HepG2 (cell line): Measurements from ENCODE around the gene GPR143. TPM values are rescaled to one million over a fixed set of nuclear protein-coding genes. Genes with fewer than 3 reads are reported as not detected.

Source experiments
- ATAC-seq: fragments of 200-7000 bp; cut with Tn5 transposase; 3 replicates; pipeline ENCODE4 v1.9.1; 2020; ENCODE audit warnings: mild to moderate bottlenecking, moderate library complexity
- BruUV-seq: library from RNA; stranded (reverse); fragments of 400-500 nt; replicated peaks from 2 replicates; lab custom pipeline; 2021; lab: Mats Ljungman, UMichigan
- CTCF ChIA-PET: fragments of 300-600 bp; formaldehyde crosslinking; extraction: SDS; loops from one replicate; lab custom pipeline; 2021; ENCODE audit warnings: low total read pairs, inconsistent platforms, low intra/inter-chr PET ratio; lab: Yijun Ruan, JAX
- POLR2A ChIA-PET: fragments of 350-600 bp; sonication (Branson Sonifier 250); formaldehyde crosslinking; loops from one replicate; lab custom pipeline; 2020; ENCODE audit warnings: antibody characterized with exemption, inconsistent platforms; lab: Yijun Ruan, JAX
- DNase-seq: peaks from one replicate; pipeline ENCODE4 v3.0.0-alpha.2; 2015; ENCODE audit warnings: low spot score
- FAIRE-seq: peaks from 3 replicates; lab custom pipeline; 2011; peaks lifted over from hg19 to GRCh38; lab: Jason Lieb, UNC
- H2AFZ ChIP-seq: one replicate; pipeline ENCODE4 v1.6.1; 2011; ENCODE audit warnings: low read length, inconsistent platforms
- H3K27ac ChIP-seq: fragments of 300-600 bp; 3 replicates; pipeline ENCODE4 v1.8.0; 2011; ENCODE audit warnings: mixed run types, mild to moderate bottlenecking, mixed read lengths, low read length, inconsistent platforms; ENCODE audit not compliant: insufficient read depth; ENCODE audit errors: extremely low read length
- H3K27me3 ChIP-seq, 2 experiments: fragments of 200-600 bp in 1 of 2; 2 replicates in 1 of 2; 3 replicates in 1 of 2; pipeline versions ENCODE4 v1.6.0 to v1.8.0; 2011; ENCODE audit warnings: low read length in 2 of 2, mild to moderate bottlenecking in 2 of 2, moderate library complexity in 2 of 2, inconsistent platforms in 1 of 2; ENCODE audit not compliant: insufficient read depth in 2 of 2, control insufficient read depth in 1 of 2
- H3K36me3 ChIP-seq, 2 experiments: fragments of 200-600 bp in 1 of 2; replicated peaks in 1 of 2; 2 replicates in 1 of 2; 3 replicates in 1 of 2; pipeline versions ENCODE4 v1.5.1 to v1.8.0; 2011; ENCODE audit warnings: low read length in 2 of 2, inconsistent platforms in 1 of 2; ENCODE audit not compliant: insufficient read depth in 2 of 2, control insufficient read depth in 1 of 2
- H3K4me1 ChIP-seq: 2 replicates; pipeline ENCODE4 v1.5.1; 2012; ENCODE audit warnings: low read length, inconsistent platforms; ENCODE audit not compliant: insufficient read depth
- H3K4me2 ChIP-seq: 2 replicates; pipeline ENCODE4 v1.6.0; 2011; ENCODE audit warnings: low read depth, low read length, inconsistent platforms
- H3K4me3 ChIP-seq, 3 experiments: fragments of 200-600 bp in 1 of 3; sonication (generic), shearing (Covaris generic) in 1 of 3; replicated peaks in 1 of 3; 2 replicates each; pipeline ENCODE4 v1.5.1; 2011 to 2016; ENCODE audit warnings: low read length in 3 of 3, inconsistent platforms in 2 of 3, low read depth in 2 of 3, mild to moderate bottlenecking in 2 of 3, control low read depth in 1 of 3, mixed read lengths in 1 of 3; ENCODE audit not compliant: insufficient read depth in 1 of 3
- H3K79me2 ChIP-seq: one replicate; pipeline ENCODE4 v1.6.1; 2011; ENCODE audit warnings: low read length, inconsistent platforms; ENCODE audit not compliant: insufficient read depth
- H3K9ac ChIP-seq: 2 replicates; pipeline ENCODE4 v1.6.0; 2011; ENCODE audit warnings: mild to moderate bottlenecking, low read depth, low read length, inconsistent platforms; ENCODE audit not compliant: insufficient read depth
- H3K9me3 ChIP-seq: 2 replicates; pipeline ENCODE4 v1.5.1; 2012; ENCODE audit warnings: mild to moderate bottlenecking, low read length
- H4K20me1 ChIP-seq: 2 replicates; pipeline ENCODE4 v1.6.0; 2011; ENCODE audit warnings: inconsistent platforms, mild to moderate bottlenecking, low read length, moderate library complexity; ENCODE audit not compliant: insufficient read depth
- CBX1 ChIP-seq: IDR thresholded peaks from one replicate; pipeline ENCODE4 v1.6.1; 2016; ENCODE audit warnings: antibody characterized with exemption, low read depth
- GTF2F1 ChIP-seq: fragments of 150-350 bp; IDR thresholded peaks from 2 replicates; pipeline ENCODE4 v1.6.1; 2014; ENCODE audit warnings: low read length
- IKZF4 ChIP-seq: sonication (generic); formaldehyde crosslinking; IDR thresholded peaks from 2 replicates; pipeline ENCODE4 v1.5.1; 2020; ENCODE audit warnings: borderline replicate concordance, mild to moderate bottlenecking, low read depth, missing genetic modification reagents; ENCODE audit errors: not compliant biosample characterization
- ISL2 ChIP-seq: sonication (generic); formaldehyde crosslinking; IDR thresholded peaks from 2 replicates; pipeline ENCODE4 v1.5.0; 2020; ENCODE audit warnings: missing genetic modification reagents
- KMT2A ChIP-seq: sonication (generic); formaldehyde crosslinking; IDR thresholded peaks from 2 replicates; pipeline ENCODE4 v1.4.0; 2020; ENCODE audit warnings: missing genetic modification reagents
- MAFF ChIP-seq: IDR thresholded peaks from 2 replicates; pipeline ENCODE4 v1.6.1; 2011; ENCODE audit warnings: low read depth, low read length, improper control_type of control experiment
- MAFK ChIP-seq, 2 experiments: IDR thresholded peaks in 1 of 2; conservative IDR thresholded peaks in 1 of 2; 2 replicates each; pipeline ENCODE4 v1.6.1; 2011; ENCODE audit warnings: improper control_type of control experiment in 2 of 2, low read length in 2 of 2
- NKX3-1 ChIP-seq: sonication (generic); formaldehyde crosslinking; IDR thresholded peaks from 2 replicates; pipeline ENCODE4 v1.5.0; 2020; ENCODE audit warnings: missing genetic modification reagents
- RAD51 ChIP-seq: fragments of 450-650 bp; IDR thresholded peaks from 2 replicates; pipeline ENCODE4 v1.6.1; 2016; ENCODE audit warnings: borderline replicate concordance
- SNAPC2 ChIP-seq: sonication (generic); formaldehyde crosslinking; IDR thresholded peaks from 2 replicates; pipeline ENCODE4 v1.8.1; 2022; ENCODE audit warnings: mild to moderate bottlenecking, missing genetic modification reagents
- WIZ ChIP-seq: sonication (generic); formaldehyde crosslinking; IDR thresholded peaks from 2 replicates; pipeline ENCODE4 v1.5.1; 2020; ENCODE audit warnings: mild to moderate bottlenecking, missing genetic modification reagents
- ZFP36 ChIP-seq: fragments of 150-350 bp; IDR thresholded peaks from 2 replicates; pipeline ENCODE4 v1.6.1; 2018; ENCODE audit warnings: borderline replicate concordance, low read length, low read depth; ENCODE audit not compliant: partially characterized antibody
- ZNF598 ChIP-seq: sonication (generic); formaldehyde crosslinking; IDR thresholded peaks from 2 replicates; pipeline ENCODE4 v1.5.1; 2020; ENCODE audit warnings: mild to moderate bottlenecking, missing genetic modification reagents, borderline replicate concordance
- ZNF713 ChIP-seq: sonication (generic); formaldehyde crosslinking; IDR thresholded peaks from 2 replicates; pipeline ENCODE4 v1.4.0; 2020; ENCODE audit warnings: mild to moderate bottlenecking, missing genetic modification reagents
- ZNF782 ChIP-seq: sonication (generic); formaldehyde crosslinking; IDR thresholded peaks from 2 replicates; pipeline ENCODE4 v1.4.0; 2020; ENCODE audit warnings: missing genetic modification reagents, mild to moderate bottlenecking, borderline replicate concordance
- ZSCAN30 ChIP-seq: sonication (generic); formaldehyde crosslinking; IDR thresholded peaks from 2 replicates; pipeline ENCODE4 v1.5.0; 2020; ENCODE audit warnings: mild to moderate bottlenecking, missing genetic modification reagents
- WGBS: methylation state at CpG from one replicate; pipeline ENCODE4 v1.1.6; 2017; ENCODE audit warnings: low lambda C conversion rate; 5-methylcytosine and 5-hydroxymethylcytosine counted together
- in situ Hi-C: cut with HindIII; loops from 2 replicates; pipeline ENCODE4 v1.10.0; 2017; ENCODE audit warnings: low pct_unique_long_range_greater_than_20kb; ENCODE audit not compliant: extremely low pct_ligation_motif_present
- intact Hi-C: fragments of 100-400 bp; cut with micrococcal nuclease; formaldehyde crosslinking; loops from one replicate; pipeline ENCODE4 v1.10.0; 2022; ENCODE audit not compliant: unreplicated experiment
- polyA plus RNA-seq, 8 experiments: library from polyadenylated mRNA; depleted of rRNA in 3 of 8; stranded (reverse) in 7 of 8; unstranded in 1 of 8; fragments of >200 nt; fragmentation: Illumina TruSeq in 4 of 8; extraction: Trizol in 4 of 8; gene quantifications; 2 replicates each; pipeline versions ENCODE4 v1.2.1 to v1.2.3, GENCODE V29; 2011 to 2016; ENCODE audit warnings: low read depth in 4 of 8, missing spikeins in 1 of 8, mixed read lengths in 1 of 8; ENCODE audit not compliant: insufficient read depth in 1 of 8
- total RNA-seq, 5 experiments: library from RNA; depleted of rRNA; stranded (reverse); fragments of >200 nt; fragmentation: Illumina TruSeq; extraction: Trizol; gene quantifications; 2 replicates each; pipeline ENCODE4 v1.2.3, GENCODE V29; 2016; ENCODE audit warnings: low read depth in 1 of 5

The GPR143 gene
- total and polyA plus RNA-seq, 2 of the 13 experiments (the other 11 are each of a cell fraction or from before 2014, with no cell fraction given): 0.30 to 0.89 TPM

GRCh38 chrX:9706421-9706820 is 59.2 kb downstream of the GPR143 start:
- peaks cover 6 to 23% of the 10 kb centered on the region in 2 experiments; a peak in 4 of 5 replicates for H3K36me3 ChIP-seq
- no peaks in the 10 kb centered on the region for H3K79me2 ChIP-seq
- no peaks in the 10 kb centered on the region for H3K9me3 ChIP-seq
- no peaks in the 10 kb centered on the region for H3K27me3 ChIP-seq
- CTCF ChIA-PET: no interaction called here
- no peak overlapping the region for H3K4me2 ChIP-seq
- DNase-seq (no peak), ATAC-seq (no peak), FAIRE-seq (no peak)
- H4K20me1 ChIP-seq: no peaks in the 10 kb centered on the region
- H3K4me3 ChIP-seq: no peak overlapping the region
- POLR2A ChIA-PET: no interaction called here
- no peak overlapping the region for H3K9ac ChIP-seq
- in situ Hi-C loops (loop anchor here (25.0 kb wide), 1 partner anchor 744 kb away; no protein-coding TSS in a partner anchor), intact Hi-C loops (loop anchor here (5.0 kb wide), 1 partner anchor 244 kb away; no protein-coding TSS in a partner anchor)
- no peaks in the 10 kb centered on the region for H3K4me1 ChIP-seq
- WGBS: 80% methylated on average over 1 of the region's 4 CpGs
- peak; percentile 65 for TF ChIP-seq MAFF
- peak; percentile 38 to 75; a peak in 2 of 4 replicates for TF ChIP-seq MAFK (conservative IDR thresholded peaks at IDR 0.05 in 1 of 2, IDR thresholded peaks at IDR 0.05 in 1 of 2; ENCODE audit: low read length in 2 of 2)
- no peak for TF ChIP-seq KMT2A
- no peak overlapping the region for H3K27ac ChIP-seq
- BruUV-seq: no TSS peak
- no peak overlapping the region for H2AFZ ChIP-seq

DNA sequence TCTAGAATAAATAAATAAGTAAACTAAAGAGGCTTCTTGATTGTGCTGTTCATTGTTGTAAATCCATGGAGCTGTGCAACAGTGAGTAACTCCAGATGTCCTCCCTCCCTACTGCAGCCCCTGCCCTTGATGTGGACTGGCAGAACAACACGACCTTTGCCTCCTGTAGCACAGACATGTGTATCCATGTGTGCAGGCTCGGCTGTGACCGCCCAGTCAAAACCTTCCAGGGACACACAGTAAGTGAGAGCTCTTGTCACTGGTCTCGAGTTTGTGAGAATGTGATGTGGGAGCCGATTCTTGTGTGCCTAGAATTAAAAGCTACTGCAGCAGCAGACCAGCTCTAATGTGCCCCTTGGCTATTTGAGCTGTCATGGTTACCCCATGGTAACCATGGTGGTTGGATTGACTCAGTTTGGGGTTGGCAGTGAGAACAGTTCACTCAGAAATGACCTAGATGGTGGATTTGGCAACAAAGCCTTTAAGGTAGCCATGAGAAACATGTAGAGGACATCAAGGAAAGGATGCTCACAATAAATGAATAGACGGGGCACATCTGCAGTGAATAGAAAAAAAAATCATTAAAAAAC is 60.7 kb downstream of the GPR143 start:
- Histone ChIP-seq H2AFZ (no peak overlapping the region), H3K27ac (no peak overlapping the region), H3K36me3 (peaks cover 10 to 22% of the 10 kb centered on the region in 2 experiments; a peak in 4 of 5 replicates), H3K4me3 (no peak overlapping the region), H3K79me2 (no peaks in the 10 kb centered on the region), H3K9ac (no peak overlapping the region), H3K27me3 (no peaks in the 10 kb centered on the region)
- DNase-seq: no peak
- no TSS peak for BruUV-seq
- in situ Hi-C loops: loop anchor here (25.0 kb wide), 1 partner anchor 743 kb away; no protein-coding TSS in a partner anchor
- CTCF ChIA-PET: no interaction called here
- FAIRE-seq: no peak
- TF ChIP-seq ZNF713 (CRISPR knock-in tag) (no peak), ZSCAN30 (CRISPR knock-in tag) (no peak), SNAPC2 (CRISPR knock-in tag) (no peak), GTF2F1 (no peak), ZNF782 (CRISPR knock-in tag) (no peak), ZFP36 (no peak), CBX1 (no peak), KMT2A (no peak), RAD51 (no peak), IKZF4 (CRISPR knock-in tag) (no peak), MAFF (no peak), ZNF598 (CRISPR knock-in tag) (no peak), NKX3-1 (no peak), WIZ (no peak), ISL2 (CRISPR knock-in tag) (no peak)
- TF ChIP-seq, all 625 proteins: peak for 0
- Histone ChIP-seq H4K20me1 (no peaks in the 10 kb centered on the region), H3K4me1 (no peaks in the 10 kb centered on the region), H3K9me3 (no peaks in the 10 kb centered on the region), H3K4me2 (no peak overlapping the region)
- ATAC-seq: peak; percentile 25; the same call in 1 of the 3 replicates
- POLR2A ChIA-PET: no interaction called here
- intact Hi-C loops: loop anchor here (5.0 kb wide), 1 partner anchor 243 kb away; no protein-coding TSS in a partner anchor
- WGBS: 82% methylated on average over 3 of the region's 6 CpGs
